ENCODE measurements around the gene VGLL3.
A peak's percentile ranks its signal among the peaks of the same experiment; 100 is the strongest.
"Not testable (repeated sequence)": the region's sequence is repeated elsewhere in the genome, so short reads cannot be mapped to it uniquely, and the experiment has no call there.

The VGLL3 gene

GRCh38 chr3:86989006-86989405 is 1.9 kb downstream of the VGLL3 start:
- DNase-seq = no peak

- no peak for DNase-seq
These were observed 2.7 kb downstream of the VGLL3 start for GRCh38 chr3:86988235-86988634.

GRCh38 chr3:86987421-86987715 is 3.6 kb downstream of the VGLL3 start:
- DNase-seq = no peak

- no peak for DNase-seq
These were observed 4.1 kb downstream of the VGLL3 start for GRCh38 chr3:86986671-86987420.

- DNase-seq = no peak
These were observed 5.6 kb downstream of the VGLL3 start for GRCh38 chr3:86985181-86985826.

GRCh38 chr3:86984271-86984670 is 6.7 kb downstream of the VGLL3 start:
- DNase-seq = no peak

- no peak for DNase-seq
These were observed 8.1 kb downstream of the VGLL3 start for GRCh38 chr3:86982883-86983282.

GRCh38 chr3:86978111-86978551 is 12.8 kb downstream of the VGLL3 start:
- DNase-seq = no peak

GRCh38 chr3:86976219-86976618 is 14.7 kb downstream of the VGLL3 start:
- DNase-seq = no peak

- DNase-seq = not testable (repeated sequence)
These were observed 16.8 kb downstream of the VGLL3 start for GRCh38 chr3:86974177-86974576.

GRCh38 chr3:86973440-86973839 is 17.5 kb downstream of the VGLL3 start:
- no peak for DNase-seq

GRCh38 chr3:86969500-86970189 is 21.3 kb downstream of the VGLL3 start:
- DNase-seq = peak; percentile 47

GRCh38 chr3:86968244-86968932 is 22.6 kb downstream of the VGLL3 start:
- no peak for DNase-seq

GRCh38 chr3:86967062-86967461 is 23.9 kb downstream of the VGLL3 start:
- no peak for DNase-seq

GRCh38 chr3:86965166-86965565 is 25.8 kb downstream of the VGLL3 start:
- DNase-seq = no peak

- DNase-seq = no peak
These were observed 27.3 kb downstream of the VGLL3 start for GRCh38 chr3:86963611-86964010.

GRCh38 chr3:86961297-86961696 is 29.7 kb downstream of the VGLL3 start:
- no peak for DNase-seq

- no peak for DNase-seq
These were observed 30.4 kb downstream of the VGLL3 start for GRCh38 chr3:86960550-86960949.

- no peak for DNase-seq
These were observed 32.4 kb downstream of the VGLL3 start for GRCh38 chr3:86958534-86958933.

- DNase-seq = no peak
These were observed 36.2 kb downstream of the VGLL3 start for GRCh38 chr3:86954747-86955146.

- DNase-seq = peak; percentile 5
These were observed 36.7 kb downstream of the VGLL3 start for GRCh38 chr3:86954226-86954625.

GRCh38 chr3:86951322-86951721 is 39.6 kb downstream of the VGLL3 start:
- DNase-seq = no peak

- DNase-seq = no peak
These were observed 40.2 kb downstream of the VGLL3 start for GRCh38 chr3:86950717-86951116.

GRCh38 chr3:86949850-86950249 is 41.1 kb downstream of the VGLL3 start:
- DNase-seq = no peak

Measured in RPMI8226 (cell line).